RWPE2 (cell line): ENCODE results near the gene PDE2A.

Experiments
- ATAC-seq: fragments of 200-7000 bp; cut with Tn5 transposase; 3 replicates; pipeline ENCODE4 v1.9.1; 2021; ENCODE audit warnings: low read depth
- DNase-seq: peaks from one replicate; pipeline ENCODE4 v3.0.0-alpha.2; 2020; ENCODE audit warnings: low spot score
- H3K27ac ChIP-seq: fragments of 450-650 bp; 2 replicates; pipeline ENCODE4 v1.5.1; 2017; ENCODE audit warnings: mild to moderate bottlenecking; ENCODE audit not compliant: poor library complexity, severe bottlenecking
- H3K27me3 ChIP-seq: fragments of 250-450 bp; sonication (Bioruptor Pico); 2 replicates; pipeline ENCODE4 v1.5.1; 2021; ENCODE audit warnings: mild to moderate bottlenecking, moderate library complexity; ENCODE audit not compliant: insufficient read depth, poor library complexity, severe bottlenecking
- H3K36me3 ChIP-seq: fragments of 250-450 bp; sonication (Bioruptor Pico); 2 replicates; pipeline ENCODE4 v1.5.1; 2020; ENCODE audit warnings: low read depth, mild to moderate bottlenecking, moderate library complexity
- H3K4me1 ChIP-seq: fragments of 250-450 bp; sonication (Bioruptor Pico); 2 replicates; pipeline ENCODE4 v1.5.1; 2021; ENCODE audit warnings: mild to moderate bottlenecking, moderate library complexity; ENCODE audit not compliant: insufficient read depth, poor library complexity, severe bottlenecking
- H3K4me3 ChIP-seq: fragments of 250-450 bp; sonication (Bioruptor Pico); 2 replicates; pipeline ENCODE4 v1.5.1; 2021; ENCODE audit warnings: mild to moderate bottlenecking, moderate library complexity; ENCODE audit not compliant: severe bottlenecking
- H3K9me3 ChIP-seq: fragments of 250-450 bp; sonication (Bioruptor Pico); 2 replicates; pipeline ENCODE4 v1.5.1; 2021; ENCODE audit warnings: mild to moderate bottlenecking, moderate library complexity; ENCODE audit not compliant: severe bottlenecking
- TF ChIP-seq, protein P1 (sequence below): fragments of 450-650 bp; IDR thresholded peaks from one replicate; pipeline ENCODE4 v1.5.1; 2017; ENCODE audit warnings: mild to moderate bottlenecking, moderate library complexity; ENCODE audit not compliant: poor library complexity, severe bottlenecking

PDE2A gene

DNA sequence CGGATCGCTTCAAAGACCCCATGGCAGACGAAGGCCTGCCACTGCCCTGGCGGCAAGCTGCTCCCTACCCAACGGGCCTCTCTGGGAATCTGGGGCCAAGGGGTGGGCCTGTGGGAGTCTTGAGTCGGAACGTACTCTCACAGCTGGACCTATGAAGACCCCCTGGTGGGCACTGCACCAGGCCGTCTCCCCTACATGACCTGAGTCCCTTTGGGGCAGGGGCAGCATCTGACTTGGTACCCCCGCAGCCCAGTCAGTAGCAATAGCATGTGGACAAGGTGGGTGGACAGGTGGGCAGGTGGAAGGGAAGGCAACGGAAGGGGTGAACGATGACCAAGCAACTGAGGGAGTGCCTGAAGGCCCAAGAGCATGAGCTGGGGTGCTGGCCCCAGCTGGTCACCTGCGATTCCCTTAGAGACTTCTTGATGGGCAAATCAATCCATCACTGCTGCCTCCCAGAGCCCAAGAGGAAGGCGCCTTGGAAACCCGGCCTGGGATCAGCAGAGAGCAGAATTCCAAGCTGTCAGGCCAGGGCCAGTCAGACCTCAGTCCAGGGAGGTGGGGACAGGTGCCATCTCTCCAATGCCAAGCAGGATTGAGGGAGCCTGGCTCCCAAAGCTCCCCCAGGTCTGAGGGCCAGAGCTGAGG is 42.7 kb upstream of the PDE2A start:
- ATAC-seq (no peak), DNase-seq (no peak)
- TF ChIP-seq, protein P1, sequence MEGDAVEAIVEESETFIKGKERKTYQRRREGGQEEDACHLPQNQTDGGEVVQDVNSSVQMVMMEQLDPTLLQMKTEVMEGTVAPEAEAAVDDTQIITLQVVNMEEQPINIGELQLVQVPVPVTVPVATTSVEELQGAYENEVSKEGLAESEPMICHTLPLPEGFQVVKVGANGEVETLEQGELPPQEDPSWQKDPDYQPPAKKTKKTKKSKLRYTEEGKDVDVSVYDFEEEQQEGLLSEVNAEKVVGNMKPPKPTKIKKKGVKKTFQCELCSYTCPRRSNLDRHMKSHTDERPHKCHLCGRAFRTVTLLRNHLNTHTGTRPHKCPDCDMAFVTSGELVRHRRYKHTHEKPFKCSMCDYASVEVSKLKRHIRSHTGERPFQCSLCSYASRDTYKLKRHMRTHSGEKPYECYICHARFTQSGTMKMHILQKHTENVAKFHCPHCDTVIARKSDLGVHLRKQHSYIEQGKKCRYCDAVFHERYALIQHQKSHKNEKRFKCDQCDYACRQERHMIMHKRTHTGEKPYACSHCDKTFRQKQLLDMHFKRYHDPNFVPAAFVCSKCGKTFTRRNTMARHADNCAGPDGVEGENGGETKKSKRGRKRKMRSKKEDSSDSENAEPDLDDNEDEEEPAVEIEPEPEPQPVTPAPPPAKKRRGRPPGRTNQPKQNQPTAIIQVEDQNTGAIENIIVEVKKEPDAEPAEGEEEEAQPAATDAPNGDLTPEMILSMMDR: no peak
- no peak overlapping the region for H3K27ac ChIP-seq
- no peaks in the 10 kb centered on the region for H3K27me3 ChIP-seq
- no peaks in the 10 kb centered on the region for H3K9me3 ChIP-seq
- H3K36me3 ChIP-seq: peaks cover 17% of the 10 kb centered on the region
- H3K4me3 ChIP-seq: no peak overlapping the region
- H3K4me1 ChIP-seq: peaks cover 4% of the 10 kb centered on the region

DNA sequence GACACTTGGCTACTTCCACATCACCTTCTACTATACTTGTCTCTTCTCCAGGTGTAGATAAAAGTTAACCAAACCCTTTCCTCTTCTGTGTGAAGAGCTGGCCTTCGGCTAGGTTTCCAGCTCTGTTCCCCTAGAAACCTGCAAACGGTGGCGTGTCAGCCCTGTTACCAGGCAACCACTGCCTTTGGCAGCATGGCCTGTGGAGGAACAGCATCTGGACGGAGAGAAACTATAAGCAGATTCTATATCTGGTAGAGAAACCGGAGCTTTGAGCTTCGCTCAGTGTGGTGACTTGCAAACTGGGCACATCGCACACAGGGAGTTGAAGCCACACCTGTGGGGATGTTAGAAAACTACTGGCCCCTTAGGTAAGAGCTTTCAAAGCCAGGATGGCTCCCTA is 42.1 kb upstream of the PDE2A start:
- no peak for DNase-seq
- Histone ChIP-seq H3K36me3 (peaks cover 23% of the 10 kb centered on the region), H3K9me3 (no peaks in the 10 kb centered on the region), H3K4me3 (no peak overlapping the region), H3K27ac (no peak overlapping the region), H3K4me1 (peaks cover 4% of the 10 kb centered on the region), H3K27me3 (no peaks in the 10 kb centered on the region)
- no peak for ATAC-seq
- TF ChIP-seq, protein P1: no peak

DNA sequence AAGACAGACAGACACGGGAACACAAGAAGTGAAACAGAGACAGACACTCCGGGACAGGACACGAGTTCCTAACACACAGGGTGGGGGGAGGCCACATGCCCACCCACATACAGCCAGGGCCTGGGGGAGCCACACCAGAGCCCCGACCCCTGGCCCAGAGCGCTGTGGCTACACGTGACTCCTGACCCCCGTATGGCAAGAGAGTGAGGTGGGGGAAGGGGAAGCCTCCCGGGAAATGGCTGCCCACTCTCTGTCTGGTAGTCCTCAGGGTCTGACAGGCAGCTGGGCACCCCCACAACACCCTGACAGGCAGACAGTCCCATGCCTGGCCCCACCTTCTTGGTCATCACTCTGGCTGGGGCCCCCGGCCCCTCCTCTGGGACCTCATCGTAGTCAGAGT is 38.6 kb upstream of the PDE2A start:
- no peak for DNase-seq
- Histone ChIP-seq H3K4me1 (no peaks in the 10 kb centered on the region), H3K9me3 (no peaks in the 10 kb centered on the region), H3K4me3 (no peak overlapping the region), H3K36me3 (peaks cover 38% of the 10 kb centered on the region), H3K27me3 (no peaks in the 10 kb centered on the region), H3K27ac (no peak overlapping the region)
- ATAC-seq: no peak
- TF ChIP-seq, protein P1: no peak

DNA sequence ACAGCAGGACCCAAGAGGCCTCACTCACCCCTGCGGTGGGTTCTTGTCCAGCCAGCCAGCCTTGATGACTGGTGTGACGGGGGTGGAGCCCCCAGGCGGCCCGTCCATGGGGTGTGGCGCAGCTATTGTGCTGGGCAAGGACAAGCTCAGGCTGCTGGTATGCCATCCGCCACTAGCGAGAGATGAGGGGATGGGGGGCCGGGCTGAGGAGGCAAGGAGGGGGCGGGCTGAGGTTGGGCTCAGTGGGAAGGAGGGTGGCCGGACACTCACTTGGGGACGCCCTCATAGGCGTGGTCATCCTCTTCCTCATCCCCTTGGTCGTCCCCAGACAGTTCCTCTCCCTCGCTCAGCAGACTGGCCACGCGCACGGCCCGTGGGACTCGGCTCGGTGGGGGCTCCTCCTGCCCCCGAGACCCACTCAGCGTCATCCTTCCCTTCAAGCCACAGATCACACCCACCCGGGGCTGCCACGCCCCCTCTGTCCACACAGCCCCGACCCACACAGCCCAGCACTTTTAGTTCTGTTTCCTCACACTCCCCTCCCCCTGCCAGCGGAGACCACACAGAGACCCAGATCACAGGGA is 38.0 kb upstream of the PDE2A start:
- ATAC-seq (no peak), DNase-seq (peak; percentile 58)
- Histone ChIP-seq H3K9me3 (no peaks in the 10 kb centered on the region), H3K27ac (no peak overlapping the region), H3K4me1 (no peaks in the 10 kb centered on the region), H3K4me3 (no peak overlapping the region), H3K27me3 (no peaks in the 10 kb centered on the region), H3K36me3 (peaks cover 39% of the 10 kb centered on the region)
- TF ChIP-seq, protein P1: no peak

DNA sequence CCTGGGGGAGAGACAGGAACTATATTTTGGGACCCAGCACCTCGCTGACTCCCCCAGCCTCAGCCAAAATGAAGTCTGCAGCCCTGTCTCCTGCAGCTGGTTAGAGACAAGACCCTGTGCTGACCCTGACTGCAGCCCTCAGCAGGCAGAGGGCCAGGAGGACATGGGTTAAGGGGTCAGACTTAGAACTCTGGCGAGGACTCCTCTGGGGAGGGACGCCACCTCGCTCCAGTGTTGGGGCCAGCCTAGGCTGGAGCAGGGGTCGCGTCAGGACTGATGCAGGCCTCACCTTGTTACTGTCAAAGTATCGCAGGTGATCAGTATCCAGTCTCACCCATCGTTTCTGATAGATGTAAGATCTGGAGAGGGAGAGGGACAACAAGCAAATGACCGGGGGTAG is 36.9 kb upstream of the PDE2A start:
- Histone ChIP-seq H3K9me3 (no peaks in the 10 kb centered on the region), H3K4me3 (no peak overlapping the region), H3K36me3 (peaks cover 48% of the 10 kb centered on the region), H3K27me3 (no peaks in the 10 kb centered on the region), H3K4me1 (no peaks in the 10 kb centered on the region), H3K27ac (no peak overlapping the region)
- DNase-seq: no peak
- no peak for ATAC-seq
- TF ChIP-seq, protein P1: no peak
